ENCODE measurements around the gene ENPP1.

- TF ChIP-seq, protein P1, sequence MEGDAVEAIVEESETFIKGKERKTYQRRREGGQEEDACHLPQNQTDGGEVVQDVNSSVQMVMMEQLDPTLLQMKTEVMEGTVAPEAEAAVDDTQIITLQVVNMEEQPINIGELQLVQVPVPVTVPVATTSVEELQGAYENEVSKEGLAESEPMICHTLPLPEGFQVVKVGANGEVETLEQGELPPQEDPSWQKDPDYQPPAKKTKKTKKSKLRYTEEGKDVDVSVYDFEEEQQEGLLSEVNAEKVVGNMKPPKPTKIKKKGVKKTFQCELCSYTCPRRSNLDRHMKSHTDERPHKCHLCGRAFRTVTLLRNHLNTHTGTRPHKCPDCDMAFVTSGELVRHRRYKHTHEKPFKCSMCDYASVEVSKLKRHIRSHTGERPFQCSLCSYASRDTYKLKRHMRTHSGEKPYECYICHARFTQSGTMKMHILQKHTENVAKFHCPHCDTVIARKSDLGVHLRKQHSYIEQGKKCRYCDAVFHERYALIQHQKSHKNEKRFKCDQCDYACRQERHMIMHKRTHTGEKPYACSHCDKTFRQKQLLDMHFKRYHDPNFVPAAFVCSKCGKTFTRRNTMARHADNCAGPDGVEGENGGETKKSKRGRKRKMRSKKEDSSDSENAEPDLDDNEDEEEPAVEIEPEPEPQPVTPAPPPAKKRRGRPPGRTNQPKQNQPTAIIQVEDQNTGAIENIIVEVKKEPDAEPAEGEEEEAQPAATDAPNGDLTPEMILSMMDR (IDR thresholded peaks at IDR 0.05): no peak
- TF ChIP-seq POLR2A (IDR thresholded peaks at IDR 0.05; ENCODE audit: low read depth): no peak
- TF ChIP-seq POLR2AphosphoS5 (IDR thresholded peaks at IDR 0.05): no peak
Observed at GRCh38 chr6:131840936-131841583, 33.2 kb downstream of the ENPP1 start.

Measured in esophagus muscularis mucosa (tissue), 3 donors.